KMS-11 (cell line): ENCODE data around the gene SMURF1.

Experiments
- H2AFZ ChIP-seq: fragments of 200-600 bp; sonication (generic); 2 replicates; pipeline ENCODE4 v1.6.1; 2016; ENCODE audit warnings: antibody characterized with exemption, mixed run types, low read depth
- H3K27ac ChIP-seq: fragments of 200-600 bp; sonication (generic); 2 replicates; pipeline ENCODE4 v1.6.1; 2016; ENCODE audit warnings: mild to moderate bottlenecking, mixed run types
- H3K27me3 ChIP-seq: fragments of 200-600 bp; sonication (generic); 2 replicates; pipeline ENCODE4 v1.6.1; 2017; ENCODE audit warnings: mild to moderate bottlenecking, low read depth, mixed run types, moderate library complexity; ENCODE audit not compliant: insufficient read depth
- H3K36me3 ChIP-seq: fragments of 200-600 bp; sonication (generic); 2 replicates; pipeline ENCODE4 v1.6.1; 2017; ENCODE audit warnings: mild to moderate bottlenecking, mixed run types; ENCODE audit not compliant: insufficient read depth
- H3K4me1 ChIP-seq: fragments of 200-600 bp; sonication (generic); 2 replicates; pipeline ENCODE4 v1.6.1; 2016; ENCODE audit warnings: mild to moderate bottlenecking, low read depth, mixed run types; ENCODE audit not compliant: poor library complexity, severe bottlenecking
- H3K4me2 ChIP-seq: fragments of 200-600 bp; sonication (generic); 2 replicates; pipeline ENCODE4 v1.7.0; 2016; ENCODE audit warnings: mild to moderate bottlenecking, mixed run types
- H3K4me3 ChIP-seq: fragments of 200-600 bp; sonication (generic); IDR thresholded peaks from 2 replicates; pipeline ENCODE4 v1.6.1; 2017; ENCODE audit warnings: low read depth, low read length, mixed read lengths; ENCODE audit not compliant: insufficient read depth
- H3K79me2 ChIP-seq: fragments of 200-600 bp; sonication (generic); 2 replicates; pipeline ENCODE4 v1.6.1; 2016; ENCODE audit warnings: low read depth, mixed run types; ENCODE audit not compliant: insufficient read depth
- H3K9ac ChIP-seq: fragments of 200-600 bp; sonication (generic); 2 replicates; pipeline ENCODE4 v1.6.1; 2016; ENCODE audit warnings: mild to moderate bottlenecking, mixed run types
- H4K20me1 ChIP-seq: fragments of 200-600 bp; sonication (generic); 2 replicates; pipeline ENCODE4 v1.6.1; 2016; ENCODE audit warnings: mild to moderate bottlenecking, mixed run types; ENCODE audit not compliant: insufficient read depth
- TF ChIP-seq, protein P1 (sequence below): fragments of 200-600 bp; sonication (generic); conservative IDR thresholded peaks from 2 replicates; pipeline ENCODE4 v1.6.1; 2017; ENCODE audit warnings: low read depth, mild to moderate bottlenecking, antibody characterized with exemption, low read length, moderate library complexity, mixed read lengths

Gene SMURF1

DNA sequence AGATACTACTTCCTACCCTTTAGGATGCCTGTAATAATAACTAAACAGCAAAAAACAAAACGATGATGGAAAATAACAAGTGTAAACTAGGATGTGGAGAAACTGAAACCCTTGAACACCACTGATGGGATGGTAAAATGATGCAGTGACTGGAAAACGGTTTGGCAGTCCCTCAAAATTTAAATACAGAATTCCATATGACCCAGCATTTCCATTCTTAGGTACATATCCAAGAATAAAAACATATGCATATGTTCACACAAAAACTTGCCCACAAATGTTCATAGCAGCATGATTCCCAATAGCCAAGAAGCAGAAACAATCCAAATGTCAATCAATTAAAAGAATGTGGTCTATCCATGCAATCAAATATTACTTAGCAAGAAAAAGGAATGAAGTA, 25.8 kb downstream of the SMURF1 start:
- Histone ChIP-seq H3K27ac (no peak overlapping the region), H3K9ac (no peak overlapping the region), H3K4me1 (no peaks in the 10 kb centered on the region), H3K4me2 (no peak overlapping the region), H3K79me2 (peaks cover 34% of the 10 kb centered on the region; the same call in 1 of the 2 replicates), H3K36me3 (no peaks in the 10 kb centered on the region), H2AFZ (no peak overlapping the region), H3K4me3 (no peak overlapping the region), H3K27me3 (no peaks in the 10 kb centered on the region), H4K20me1 (no peaks in the 10 kb centered on the region)
- TF ChIP-seq, protein P1, sequence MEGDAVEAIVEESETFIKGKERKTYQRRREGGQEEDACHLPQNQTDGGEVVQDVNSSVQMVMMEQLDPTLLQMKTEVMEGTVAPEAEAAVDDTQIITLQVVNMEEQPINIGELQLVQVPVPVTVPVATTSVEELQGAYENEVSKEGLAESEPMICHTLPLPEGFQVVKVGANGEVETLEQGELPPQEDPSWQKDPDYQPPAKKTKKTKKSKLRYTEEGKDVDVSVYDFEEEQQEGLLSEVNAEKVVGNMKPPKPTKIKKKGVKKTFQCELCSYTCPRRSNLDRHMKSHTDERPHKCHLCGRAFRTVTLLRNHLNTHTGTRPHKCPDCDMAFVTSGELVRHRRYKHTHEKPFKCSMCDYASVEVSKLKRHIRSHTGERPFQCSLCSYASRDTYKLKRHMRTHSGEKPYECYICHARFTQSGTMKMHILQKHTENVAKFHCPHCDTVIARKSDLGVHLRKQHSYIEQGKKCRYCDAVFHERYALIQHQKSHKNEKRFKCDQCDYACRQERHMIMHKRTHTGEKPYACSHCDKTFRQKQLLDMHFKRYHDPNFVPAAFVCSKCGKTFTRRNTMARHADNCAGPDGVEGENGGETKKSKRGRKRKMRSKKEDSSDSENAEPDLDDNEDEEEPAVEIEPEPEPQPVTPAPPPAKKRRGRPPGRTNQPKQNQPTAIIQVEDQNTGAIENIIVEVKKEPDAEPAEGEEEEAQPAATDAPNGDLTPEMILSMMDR = no peak

DNA sequence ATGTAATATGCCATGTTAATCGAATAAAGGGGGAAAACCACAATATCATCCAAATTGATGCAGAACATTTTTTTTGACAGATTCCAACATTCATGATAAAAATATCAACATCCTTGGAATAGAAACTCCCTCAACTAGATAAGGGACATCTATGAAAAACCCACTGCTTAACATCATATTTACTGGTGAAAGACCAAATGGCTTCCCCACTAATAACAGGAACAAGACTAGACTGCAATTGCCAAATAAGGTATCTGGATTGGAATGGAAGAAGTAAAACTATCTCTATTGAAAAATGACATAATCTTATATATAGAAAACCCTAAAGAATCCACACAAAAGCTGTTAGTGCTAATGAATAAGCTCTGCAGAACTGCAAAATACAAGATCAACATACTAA, 27.8 kb downstream of the SMURF1 start:
- H3K4me3 ChIP-seq = no peak overlapping the region
- no peak overlapping the region for H3K9ac ChIP-seq
- H3K4me1 ChIP-seq = peaks cover 9% of the 10 kb centered on the region
- H3K4me2 ChIP-seq = no peak overlapping the region
- H3K79me2 ChIP-seq = peaks cover 34% of the 10 kb centered on the region; the same call in 1 of the 2 replicates
- H4K20me1 ChIP-seq = no peaks in the 10 kb centered on the region
- no peaks in the 10 kb centered on the region for H3K27me3 ChIP-seq
- H2AFZ ChIP-seq = no peak overlapping the region
- TF ChIP-seq, protein P1 = no peak
- H3K27ac ChIP-seq = no peak overlapping the region
- H3K36me3 ChIP-seq = no peaks in the 10 kb centered on the region

DNA sequence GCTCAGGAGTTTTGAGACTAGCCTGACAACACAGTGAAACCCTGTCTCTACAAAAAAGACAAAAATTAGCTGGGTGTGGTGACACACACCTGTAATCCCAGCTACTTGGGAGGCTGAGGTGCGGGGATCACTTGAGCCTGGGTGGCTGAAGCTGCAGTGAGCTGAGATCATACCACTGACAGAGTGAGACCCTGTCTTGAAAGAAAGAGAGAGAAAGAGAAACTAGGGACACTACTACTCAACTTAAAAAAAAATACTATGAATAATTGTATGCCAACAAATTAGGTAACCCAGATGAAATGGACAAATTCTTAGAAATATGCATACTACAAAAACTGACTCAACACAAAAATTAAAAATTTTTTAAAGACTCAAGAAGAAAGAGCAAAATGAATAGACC, 28.5 kb downstream of the SMURF1 start:
- no peak overlapping the region for H3K4me3 ChIP-seq
- TF ChIP-seq, protein P1 = no peak
- H3K4me2 ChIP-seq = no peak overlapping the region
- H3K4me1 ChIP-seq = peaks cover 9% of the 10 kb centered on the region
- no peak overlapping the region for H3K9ac ChIP-seq
- H3K36me3 ChIP-seq = no peaks in the 10 kb centered on the region
- H4K20me1 ChIP-seq = 0 out of 2 replicates have a peak, but pooled peaks cover 5% of the 10 kb centered on the region
- H3K79me2 ChIP-seq = peaks cover 40% of the 10 kb centered on the region; the same call in 1 of the 2 replicates
- no peak overlapping the region for H3K27ac ChIP-seq
- H2AFZ ChIP-seq = no peak overlapping the region
- H3K27me3 ChIP-seq = no peaks in the 10 kb centered on the region

DNA sequence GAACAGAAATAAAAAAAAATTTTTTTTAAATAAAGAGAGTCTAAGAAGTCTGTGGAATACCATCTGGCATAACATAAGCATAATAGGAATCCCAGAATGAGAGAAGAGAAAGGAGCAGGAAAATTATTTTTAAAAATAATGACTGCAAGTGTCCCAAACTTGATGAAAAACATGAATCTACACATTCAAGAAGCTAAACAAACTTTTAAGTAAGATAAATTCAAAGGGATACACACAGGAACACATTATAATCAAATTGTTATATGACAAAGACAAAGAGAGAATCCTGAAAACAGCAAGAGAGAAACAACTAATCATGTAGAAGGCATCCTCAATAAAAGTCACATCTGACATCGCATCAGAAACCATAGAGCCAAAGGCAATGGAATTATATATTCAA, 30.9 kb downstream of the SMURF1 start:
- Histone ChIP-seq H3K27me3 (no peaks in the 10 kb centered on the region), H3K27ac (no peak overlapping the region), H3K79me2 (peaks cover 44% of the 10 kb centered on the region; the same call in 1 of the 2 replicates), H2AFZ (no peak overlapping the region), H3K4me1 (peaks cover 9% of the 10 kb centered on the region), H3K9ac (no peak overlapping the region), H3K4me2 (no peak overlapping the region), H4K20me1 (0 out of 2 replicates have a peak, but pooled peaks cover 5% of the 10 kb centered on the region), H3K36me3 (no peaks in the 10 kb centered on the region), H3K4me3 (no peak overlapping the region)
- TF ChIP-seq, protein P1 = no peak
